GM12875 (cell line): Measurements from ENCODE around the gene STX17.

Experiments used
- H3K4me3 ChIP-seq: one replicate; pipeline ENCODE4 v1.5.1; 2011; ENCODE audit warnings: low read depth, low read length, control low read depth
- CTCF ChIP-seq: IDR thresholded peaks from 2 replicates; pipeline ENCODE4 v1.5.1; 2011; ENCODE audit warnings: low read depth, mild to moderate bottlenecking, control low read depth, inconsistent platforms, low read length, moderate library complexity, borderline replicate concordance; ENCODE audit not compliant: insufficient read depth

Gene STX17

DNA sequence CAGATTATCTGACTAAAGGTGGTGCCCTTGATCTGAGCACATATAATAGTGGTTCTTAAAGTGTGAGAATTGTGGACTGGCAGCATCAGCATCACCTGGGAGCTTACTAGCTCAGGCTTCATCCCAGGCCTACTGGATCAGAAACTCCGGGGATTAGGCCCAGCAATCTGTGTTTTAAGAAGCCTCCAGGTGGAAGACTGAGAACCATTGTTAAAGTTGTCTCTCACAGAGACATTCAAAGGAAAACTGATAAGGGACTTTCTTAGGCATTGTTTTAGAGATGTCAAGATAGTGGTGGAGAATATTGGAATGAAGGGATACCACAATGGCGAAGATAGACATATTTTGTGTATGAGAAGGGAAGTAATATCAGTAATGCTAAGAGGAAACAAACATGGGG lies 59.5 kb downstream of the STX17 start:
- no peak overlapping the region for H3K4me3 ChIP-seq
- TF ChIP-seq CTCF = no peak

DNA sequence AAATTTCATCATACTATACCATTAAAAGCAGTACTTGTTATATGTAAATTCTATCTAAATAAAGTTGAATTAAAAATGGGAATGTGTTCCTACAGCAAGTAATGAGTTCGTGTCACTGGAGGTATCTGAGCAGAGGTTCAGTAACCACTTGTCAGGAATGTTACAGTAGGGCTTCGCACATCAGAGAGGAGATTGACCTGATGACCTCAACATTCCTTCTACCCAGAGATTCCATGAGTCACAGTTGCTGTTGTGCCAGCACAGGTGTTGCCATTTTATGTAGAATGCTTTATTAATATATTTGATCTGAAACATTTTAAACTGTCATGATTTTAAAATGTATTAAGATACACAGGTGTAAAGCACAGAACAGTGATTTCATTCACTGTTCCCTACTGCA lies 60.3 kb downstream of the STX17 start:
- H3K4me3 ChIP-seq = no peak overlapping the region

DNA sequence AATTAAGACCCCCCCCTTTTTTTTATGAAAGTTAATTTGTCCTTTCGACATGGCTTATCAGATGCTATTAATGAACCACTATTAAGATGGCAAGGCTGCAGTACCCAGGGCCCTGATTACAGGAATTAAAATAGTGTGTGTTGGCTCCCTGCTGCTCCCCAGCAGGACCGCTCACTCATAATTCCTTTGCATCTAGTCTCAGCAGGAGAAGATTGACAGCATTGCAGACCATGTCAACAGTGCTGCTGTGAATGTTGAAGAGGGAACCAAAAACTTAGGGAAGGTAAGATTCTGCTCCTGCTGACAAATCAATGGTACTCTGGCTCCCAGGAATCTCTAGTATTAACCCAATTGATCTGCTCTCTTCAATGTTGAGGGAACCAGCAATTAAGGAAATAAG lies 61.0 kb downstream of the STX17 start:
- no peak overlapping the region for H3K4me3 ChIP-seq
- TF ChIP-seq CTCF = no peak

More for the DNA sequence above, 60.3 kb downstream of the STX17 start:
- no peak for TF ChIP-seq CTCF

- no peak for TF ChIP-seq CTCF
- H3K4me3 ChIP-seq = no peak overlapping the region
Measured at GRCh38 chr9:99970481-99970880, 64.0 kb downstream of the STX17 start.

GRCh38 chr9:99971410-99971809 lies 65.0 kb downstream of the STX17 start:
- H3K4me3 ChIP-seq = no peak overlapping the region
- no peak for TF ChIP-seq CTCF

- TF ChIP-seq CTCF = no peak
- no peak overlapping the region for H3K4me3 ChIP-seq
Measured at GRCh38 chr9:99973455-99973854, 67.0 kb downstream of the STX17 start.

DNA sequence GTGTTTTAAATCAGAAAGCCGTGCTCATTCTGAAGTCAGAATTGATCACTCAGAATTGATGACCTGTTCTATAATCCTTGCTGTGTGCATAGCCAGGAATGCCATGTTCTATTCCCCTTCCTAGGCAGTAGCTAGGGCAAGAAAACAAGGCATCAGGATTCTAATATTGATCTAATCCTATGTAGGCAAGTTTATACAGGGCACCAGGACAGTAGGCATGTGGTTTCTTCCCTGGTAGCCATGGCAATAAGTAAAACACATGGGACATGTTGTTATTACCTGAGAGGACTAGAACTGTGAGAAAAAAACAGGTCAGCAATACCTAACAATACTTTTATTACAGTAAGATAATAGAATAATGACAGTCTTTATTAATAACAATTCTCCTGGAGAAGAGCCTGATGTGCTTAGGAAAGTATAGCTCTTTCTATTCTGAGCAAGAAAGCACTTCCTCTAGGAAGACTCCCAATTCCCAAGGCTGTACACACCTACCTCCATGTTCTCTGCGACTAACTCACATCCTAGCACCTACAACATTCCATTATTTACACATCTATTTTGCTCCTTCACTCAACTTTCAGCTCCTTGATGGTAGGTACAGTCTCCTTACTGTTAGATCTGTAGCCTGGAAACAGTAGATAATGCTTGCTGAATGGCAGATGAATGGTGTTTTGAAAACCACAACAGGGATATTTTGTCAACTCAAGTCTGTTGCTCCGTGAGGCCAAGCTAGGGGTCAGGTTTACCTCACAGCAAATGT lies 70.8 kb downstream of the STX17 start:
- H3K4me3 ChIP-seq = no peak overlapping the region
- TF ChIP-seq CTCF = no peak
